Erythroblast (primary cell): ENCODE measurements around the gene KLF7.

Source experiments
- GATA1 ChIP-seq: IDR thresholded peaks from 2 replicates; pipeline ENCODE4 v1.6.1; 2011; ENCODE audit warnings: low read depth, mild to moderate bottlenecking, control low read depth, low read length, moderate library complexity
- POLR2A ChIP-seq: IDR thresholded peaks from 2 replicates; pipeline ENCODE4 v1.6.1; 2011; ENCODE audit warnings: mild to moderate bottlenecking, low read length

DNA sequence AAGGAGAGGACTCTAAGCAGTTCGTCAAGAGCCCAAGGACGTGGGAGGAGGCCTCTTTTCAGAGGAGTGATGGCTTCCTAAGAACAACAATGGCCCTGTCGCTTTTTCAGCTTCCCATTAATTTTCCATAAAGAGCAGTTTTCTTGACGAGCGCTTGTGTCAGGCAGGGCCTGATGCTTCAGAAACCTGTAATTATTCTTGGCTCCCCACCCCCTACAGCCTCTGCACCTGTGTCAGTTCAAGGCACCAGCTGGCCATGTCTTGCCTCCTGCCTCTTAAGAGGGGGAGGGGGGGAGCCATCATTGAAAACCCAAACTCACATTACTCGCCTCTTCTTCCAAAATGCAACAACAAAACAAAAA is 32.3 kb downstream of the KLF7 start:
- TF ChIP-seq POLR2A (no peak), GATA1 (no peak)
